Smooth muscle cell of the brain vasculature (primary cell): Measurements from ENCODE around the gene GATAD2B.

ENCODE experiments used
- DNase-seq: peaks from one replicate; pipeline ENCODE4 v3.0.0-alpha.2; 2012; ENCODE audit warnings: low read depth, low spot score

GATAD2B gene

DNA sequence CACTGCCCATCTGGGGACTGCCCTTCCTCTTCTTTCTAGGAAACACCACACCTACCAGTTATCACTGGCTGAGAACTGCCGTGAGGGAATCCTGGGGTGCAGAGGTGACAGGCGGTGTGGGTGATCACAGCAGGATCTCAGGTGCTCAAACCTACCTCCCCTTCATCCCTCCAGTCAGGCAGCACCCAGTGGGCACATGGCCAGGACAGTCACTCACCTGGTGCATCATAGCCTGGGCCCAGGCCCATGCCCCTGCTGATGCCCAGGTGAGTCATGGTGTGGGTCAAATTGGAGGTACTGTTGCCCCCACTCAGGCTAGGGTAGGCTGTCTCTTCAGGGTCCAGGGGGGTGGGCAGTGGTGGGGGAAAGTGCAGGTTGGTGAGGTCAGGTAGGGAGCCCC, 29.0 kb upstream of the GATAD2B start:
- no peak for DNase-seq

- no peak for DNase-seq
Observed at GRCh38 chr1:153951183-153951582, 28.4 kb upstream of the GATAD2B start.

- no peak for DNase-seq
Observed at GRCh38 chr1:153946622-153947241, 24.0 kb upstream of the GATAD2B start, which contains the start of gene DENND4B. Gene DENND4B (minus strand): TSS chr1:153946718. CDS start chr1:153944374, 2,344 bp downstream.

DNA sequence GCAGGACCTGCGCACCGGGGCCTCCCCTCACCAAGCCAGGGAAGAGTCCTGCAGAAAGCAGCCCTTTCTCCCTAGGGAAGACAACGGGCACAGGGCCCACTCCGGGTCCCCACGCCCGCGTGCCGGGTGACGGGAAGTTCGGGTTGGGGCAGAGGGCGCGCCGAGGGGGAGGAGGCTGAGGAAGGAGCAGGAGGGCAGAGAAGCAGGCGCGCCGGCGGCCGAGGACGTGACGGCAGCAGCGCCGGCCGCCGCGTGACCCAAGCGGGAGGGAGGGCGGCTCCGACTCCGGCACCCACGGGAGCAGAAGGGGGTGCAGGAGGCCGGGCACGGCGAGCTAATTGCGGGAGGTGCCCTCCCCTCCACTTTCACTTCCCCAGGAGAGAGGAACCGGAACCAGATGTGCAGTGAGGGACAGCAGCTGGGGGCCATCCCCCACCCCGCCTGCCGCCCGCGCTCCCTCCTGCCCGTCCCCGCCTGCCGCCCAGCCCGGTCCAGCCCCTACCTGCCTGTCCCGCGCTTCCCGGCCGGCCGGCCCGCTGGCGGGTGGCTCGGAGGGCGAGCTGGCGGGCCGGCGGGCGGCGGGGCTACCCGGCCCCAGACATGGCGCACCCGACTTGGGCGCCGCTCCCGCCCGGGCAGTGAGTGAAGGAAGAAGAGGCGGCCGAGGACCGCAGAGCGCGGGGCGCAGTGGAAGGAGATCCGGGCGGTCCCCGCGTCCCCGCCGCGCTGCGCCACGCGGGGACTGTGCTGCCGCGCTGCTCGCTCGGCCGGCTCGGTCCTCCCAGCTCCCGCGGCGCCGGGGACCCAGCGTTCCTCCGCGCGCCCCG, 23.2 kb upstream of the GATAD2B start:
- DNase-seq, result no peak

DNA sequence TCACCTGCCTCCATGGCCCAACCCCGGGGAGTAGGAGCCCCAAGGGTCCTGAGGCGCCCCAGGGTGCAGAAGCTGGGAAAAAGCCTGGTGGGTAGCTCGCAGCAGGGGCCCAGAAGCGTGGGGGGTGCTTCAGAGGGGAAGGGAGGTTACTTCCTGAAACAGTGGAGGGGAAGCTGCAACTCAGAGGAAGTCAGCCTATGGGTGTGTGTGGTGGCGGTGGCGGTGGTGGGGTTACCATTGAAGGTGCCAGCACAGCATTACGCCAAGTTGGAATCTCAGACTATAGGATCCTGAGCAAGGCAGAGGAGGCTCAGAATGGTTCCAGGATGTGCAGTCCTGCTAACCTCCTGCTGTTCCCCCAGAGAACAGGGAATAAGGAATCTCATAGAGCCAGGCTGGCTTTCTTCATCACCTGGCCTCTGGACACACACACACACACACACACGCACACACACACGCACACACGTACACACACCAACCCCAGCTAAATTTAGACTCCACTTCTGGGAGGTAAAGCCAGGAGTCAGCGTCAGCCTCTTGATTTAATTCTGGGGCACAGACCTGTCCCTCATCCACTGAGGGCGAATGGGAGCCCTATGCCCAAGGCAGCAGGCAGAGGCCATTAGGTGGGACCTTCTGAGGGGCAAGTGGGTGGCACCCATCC, 22.5 kb upstream of the GATAD2B start:
- DNase-seq, result no peak

DNA sequence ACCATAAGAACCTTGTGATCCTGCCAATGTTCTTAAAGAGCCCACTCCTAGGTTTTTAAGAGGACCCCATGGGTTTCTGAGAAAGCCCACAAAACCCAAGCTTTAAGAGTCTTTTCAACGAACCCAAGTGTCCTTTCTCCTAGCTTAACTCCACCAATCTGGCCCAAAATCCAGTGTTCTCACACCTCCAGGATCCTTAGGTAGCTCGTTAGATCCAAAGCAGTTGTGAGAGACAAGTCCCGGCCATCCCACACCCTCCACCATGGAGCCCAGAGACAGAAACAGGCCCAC, 22.0 kb upstream of the GATAD2B start:
- no peak for DNase-seq

DNA sequence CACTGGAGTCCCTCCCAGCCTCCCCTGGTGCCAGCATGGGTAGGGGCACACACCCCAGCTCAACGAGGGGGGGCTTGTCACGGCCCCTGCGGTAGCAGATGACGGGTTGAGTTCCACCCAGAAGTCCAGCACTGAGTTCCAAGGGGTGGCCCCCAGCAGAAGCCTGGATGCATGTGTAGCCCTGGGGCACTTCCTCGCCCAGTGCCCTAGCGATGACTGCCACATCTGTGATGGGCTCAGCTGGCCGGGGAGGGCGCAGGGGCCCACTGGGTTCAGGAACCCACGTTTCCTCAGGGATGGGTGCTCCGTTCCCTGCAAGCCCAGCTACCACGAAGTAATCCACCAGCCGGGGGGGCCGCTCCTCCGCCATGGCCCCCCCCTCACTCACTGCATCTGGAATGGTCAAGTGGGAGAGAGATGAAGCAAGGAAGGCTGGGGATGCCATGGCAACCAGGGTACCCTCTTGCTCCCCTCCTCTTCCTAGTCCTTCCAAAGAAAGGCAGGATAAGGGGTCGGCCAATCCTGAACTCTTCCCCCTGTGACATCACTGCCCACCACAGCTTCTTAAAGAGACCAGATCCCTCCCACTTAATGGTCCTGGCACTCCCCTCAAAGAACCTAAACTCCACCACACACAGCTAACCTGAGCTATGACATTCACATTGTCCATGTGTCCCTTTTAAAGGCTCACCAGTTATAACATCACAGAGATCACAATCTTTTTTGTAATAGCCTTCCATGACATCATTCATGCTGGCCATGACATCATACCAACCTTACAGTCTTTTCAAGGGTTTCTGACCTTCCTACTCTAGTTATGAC, 21.4 kb upstream of the GATAD2B start:
- no peak for DNase-seq

- no peak for DNase-seq
Observed at GRCh38 chr1:153942766-153943549, 20.2 kb upstream of the GATAD2B start.

DNA sequence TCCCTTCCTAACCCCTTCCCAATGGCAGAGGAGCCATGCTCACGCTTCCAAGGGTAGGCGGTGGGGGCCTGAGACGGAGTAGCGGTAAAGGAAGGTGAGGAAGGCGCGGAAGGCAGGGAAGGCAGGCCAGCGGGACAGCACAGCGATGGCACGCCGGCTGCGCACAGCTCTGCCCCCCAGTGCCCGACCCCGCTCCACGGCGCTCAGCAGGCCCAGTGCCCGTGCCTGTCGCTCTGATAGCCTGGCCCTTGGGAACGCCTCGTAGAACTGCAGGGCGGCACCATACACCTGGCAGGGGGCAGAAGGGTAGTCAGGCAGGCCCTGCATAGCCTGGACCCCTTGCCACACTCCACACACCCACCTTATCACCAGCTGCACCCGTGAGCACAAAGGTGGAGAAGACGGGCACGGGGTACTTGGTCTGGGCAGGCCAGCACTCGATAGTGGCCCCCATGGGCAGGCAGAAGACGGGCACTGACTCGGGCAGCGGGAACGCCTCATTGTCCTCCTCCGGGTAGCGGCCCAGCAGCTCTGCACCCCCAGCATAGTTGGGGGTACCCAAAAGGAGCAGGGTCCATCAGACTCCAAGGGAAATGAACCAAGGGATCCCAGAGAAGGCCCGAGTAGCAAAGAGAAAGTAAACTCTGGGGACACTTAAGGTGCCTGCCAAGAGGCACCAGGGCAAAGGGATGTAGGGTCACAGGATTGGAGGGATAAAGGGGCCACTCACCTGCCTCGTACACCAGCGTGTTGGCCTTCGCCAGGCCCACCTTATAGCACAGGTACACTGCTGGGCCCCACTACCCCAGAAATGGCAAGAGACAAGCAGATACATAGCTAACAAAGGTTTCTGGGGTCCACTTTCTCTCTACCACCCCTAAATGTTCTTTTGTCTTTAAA, 19.3 kb upstream of the GATAD2B start:
- no peak for DNase-seq

GRCh38 chr1:153940756-153941155, 18.0 kb upstream of the GATAD2B start:
- DNase-seq, result no peak

- DNase-seq, result no peak
Observed at GRCh38 chr1:153939476-153939875, 16.7 kb upstream of the GATAD2B start.

- no peak for DNase-seq
Observed at GRCh38 chr1:153938996-153939395, 16.2 kb upstream of the GATAD2B start.

DNA sequence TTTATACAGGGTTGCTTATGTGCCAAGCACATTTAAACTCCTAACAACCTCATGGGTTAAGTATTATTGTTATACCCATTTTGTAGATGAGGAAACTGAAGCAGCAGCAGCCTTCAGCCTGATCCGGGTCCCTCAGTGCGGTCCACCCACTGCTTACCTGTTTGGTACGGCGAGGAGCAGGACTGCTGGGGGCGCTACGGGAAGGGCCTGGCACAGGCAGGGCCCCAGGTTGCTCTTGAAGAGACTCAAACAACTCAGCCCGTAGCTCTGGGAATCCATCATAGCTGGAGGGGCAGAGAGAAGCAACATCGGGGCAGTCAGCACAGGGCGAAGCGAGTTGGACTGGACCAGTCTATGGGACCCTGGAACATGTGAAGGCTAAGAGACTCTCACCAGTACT, 14.6 kb upstream of the GATAD2B start:
- DNase-seq, result no peak

DNA sequence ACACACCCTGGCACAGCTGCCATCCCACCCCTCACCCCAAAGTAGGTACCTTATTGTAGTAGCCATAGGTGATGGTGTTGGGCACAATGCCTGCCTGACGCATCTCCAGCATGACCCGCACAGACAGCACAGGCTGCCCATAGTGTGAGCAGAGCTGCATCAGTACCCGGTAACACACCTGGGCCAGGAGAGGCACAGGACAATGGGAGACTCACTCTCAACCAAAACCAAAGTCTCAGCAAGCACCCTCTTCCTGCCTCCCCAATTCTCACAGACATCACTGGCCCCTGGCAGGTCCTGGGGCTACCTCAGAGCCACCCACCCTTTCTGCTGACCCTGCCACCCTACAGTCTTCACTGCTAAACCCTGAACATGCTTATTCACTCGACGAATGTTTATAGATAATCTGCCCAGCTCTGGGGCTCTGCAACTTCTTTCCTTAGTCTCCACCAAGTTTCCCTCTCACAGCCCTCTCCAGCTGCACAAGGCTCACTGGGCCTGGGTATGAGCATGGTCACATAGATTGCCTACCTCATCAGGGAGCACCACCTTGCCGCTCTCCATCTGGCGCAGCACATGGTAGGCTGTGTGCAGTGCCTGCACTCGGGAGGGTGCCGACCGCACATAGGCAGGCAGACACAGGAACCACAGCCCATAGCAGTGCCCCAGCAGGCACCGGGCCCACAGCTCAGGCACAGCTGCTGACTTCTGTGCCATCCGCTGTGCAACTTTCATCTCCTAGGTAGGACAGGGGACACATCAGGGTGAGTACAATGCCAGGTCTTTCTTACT, 13.4 kb upstream of the GATAD2B start:
- no peak for DNase-seq

DNA sequence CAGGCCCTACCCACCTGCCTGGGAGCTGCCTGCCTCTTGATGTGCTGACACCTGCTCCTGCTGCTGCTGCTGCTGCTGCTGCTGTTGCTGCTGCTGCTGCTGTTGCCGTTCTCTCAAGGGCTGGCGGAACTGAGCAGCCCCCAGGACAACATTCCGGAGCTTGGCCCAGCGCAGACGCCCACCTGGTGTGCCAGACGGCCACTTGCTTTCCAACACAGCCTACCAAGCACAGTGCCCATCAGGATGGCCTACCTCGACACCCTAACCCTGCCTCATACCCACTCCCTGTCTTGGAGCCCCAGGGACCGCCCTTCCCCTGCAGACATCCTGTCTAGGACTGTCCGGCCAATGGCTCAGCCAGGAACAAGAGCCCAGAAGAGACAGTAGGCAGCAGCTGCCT, 12.0 kb upstream of the GATAD2B start:
- DNase-seq, result no peak

DNA sequence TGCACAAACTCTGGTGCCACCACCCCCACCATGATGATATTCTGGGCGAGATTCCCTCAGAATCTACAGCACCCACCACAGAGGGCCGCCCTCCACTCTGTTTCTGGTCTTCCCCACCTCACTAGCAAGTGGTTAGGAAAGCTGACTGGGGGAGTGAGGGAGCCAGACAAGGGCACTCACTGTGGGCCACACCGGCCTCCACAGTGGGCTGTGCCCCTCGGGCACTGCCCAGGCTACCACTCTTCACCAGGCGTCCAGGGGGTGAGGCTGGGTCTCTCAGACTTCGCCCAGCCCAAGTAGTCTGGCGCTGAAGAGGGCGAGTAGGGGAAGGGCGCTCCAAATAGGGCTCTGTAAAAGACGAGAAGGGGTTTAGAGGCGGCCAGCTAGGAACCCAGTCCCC, 11.2 kb upstream of the GATAD2B start:
- DNase-seq, result no peak

DNA sequence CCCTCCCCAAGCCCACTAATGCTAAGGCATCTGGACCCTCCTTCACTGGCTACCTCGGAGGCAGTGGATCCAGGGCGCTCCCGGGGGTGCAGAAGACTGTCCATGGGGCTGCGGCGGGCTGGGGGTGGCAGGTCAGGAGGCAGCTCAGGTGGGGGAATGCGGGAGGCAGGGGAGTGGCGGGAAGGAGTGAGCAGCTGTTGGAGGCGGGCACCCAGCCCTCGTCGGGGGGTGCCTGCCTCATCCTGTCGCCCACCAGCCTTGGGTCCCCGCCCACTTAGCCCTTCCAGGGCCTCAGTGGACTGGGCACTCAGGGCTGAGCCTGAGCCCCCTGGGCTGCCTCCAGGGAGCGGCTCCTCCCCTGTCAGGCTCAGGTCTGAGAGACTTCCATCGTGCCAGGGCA, 10.7 kb upstream of the GATAD2B start:
- no peak for DNase-seq

DNA sequence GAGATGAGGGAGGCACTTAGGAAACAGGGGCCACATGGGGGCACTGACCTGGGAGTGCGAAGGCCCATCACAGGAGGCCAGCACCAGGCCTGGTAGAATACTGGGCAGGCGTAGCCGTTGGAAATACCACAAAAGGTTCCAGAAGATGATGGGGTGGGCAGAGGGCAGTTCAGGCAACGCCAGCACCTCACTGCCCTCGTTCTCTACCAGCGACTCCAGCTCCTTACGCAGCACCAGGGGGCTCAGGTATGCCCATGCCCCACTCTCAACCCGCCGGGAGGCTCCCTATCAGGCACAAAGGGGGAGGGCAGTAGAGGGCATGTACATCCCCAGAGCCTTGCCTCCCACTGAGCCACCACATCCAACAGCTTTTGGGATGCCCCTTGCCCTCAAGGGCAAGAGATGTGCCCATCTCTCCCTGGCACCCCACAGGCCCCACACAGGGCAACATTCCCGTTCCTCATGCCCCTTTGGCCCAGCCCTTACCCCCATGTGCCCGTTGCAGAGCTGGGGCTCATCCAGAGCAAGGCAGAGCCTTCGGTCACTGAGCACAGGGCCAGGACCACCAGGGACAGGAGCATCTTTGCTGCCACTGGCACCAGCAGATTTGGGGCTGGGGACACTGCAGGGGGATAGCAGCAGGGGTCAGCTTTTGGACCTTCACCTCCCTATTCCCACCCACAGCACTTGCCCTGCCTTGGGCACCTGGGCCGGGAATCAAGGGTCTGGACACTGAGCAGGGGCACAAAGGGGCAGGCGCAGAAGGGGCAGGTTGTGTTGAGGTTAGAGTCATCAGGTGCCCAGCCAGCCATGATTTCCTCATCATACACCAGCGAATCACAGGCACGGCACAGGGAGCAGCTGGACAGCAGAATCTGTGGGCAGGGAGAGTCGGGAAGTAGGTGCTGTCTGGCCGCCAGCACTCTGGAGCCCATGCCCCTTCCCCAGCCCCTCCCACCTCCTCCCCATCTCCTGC, 9.7 kb upstream of the GATAD2B start:
- DNase-seq, result no peak
